HFF-Myc (cell line): Measurements from ENCODE around the gene FAH.

ENCODE experiments used
- DNase-seq: peaks from one replicate; pipeline ENCODE4 v3.0.0-alpha.2; 2011; ENCODE audit warnings: low read depth; ENCODE audit errors: extremely low read depth
- H3K4me3 ChIP-seq: replicated peaks from 2 replicates; pipeline ENCODE4 v1.5.1; 2011; ENCODE audit warnings: low read depth, mild to moderate bottlenecking, control low read depth, low read length
- CTCF ChIP-seq: IDR thresholded peaks from 2 replicates; pipeline ENCODE4 v1.5.1; 2012; ENCODE audit warnings: mild to moderate bottlenecking, low read depth, low read length, control low read depth; ENCODE audit errors: missing control alignments

The FAH gene

GRCh38 chr15:80175436-80175835, 22.6 kb downstream of the FAH start:
- no peak overlapping the region for H3K4me3 ChIP-seq
- no peak for TF ChIP-seq CTCF
- DNase-seq, result no peak

- TF ChIP-seq CTCF, result no peak
- H3K4me3 ChIP-seq, result no peak overlapping the region
- DNase-seq, result no peak
These were observed 23.6 kb downstream of the FAH start for GRCh38 chr15:80176443-80176842.

DNA sequence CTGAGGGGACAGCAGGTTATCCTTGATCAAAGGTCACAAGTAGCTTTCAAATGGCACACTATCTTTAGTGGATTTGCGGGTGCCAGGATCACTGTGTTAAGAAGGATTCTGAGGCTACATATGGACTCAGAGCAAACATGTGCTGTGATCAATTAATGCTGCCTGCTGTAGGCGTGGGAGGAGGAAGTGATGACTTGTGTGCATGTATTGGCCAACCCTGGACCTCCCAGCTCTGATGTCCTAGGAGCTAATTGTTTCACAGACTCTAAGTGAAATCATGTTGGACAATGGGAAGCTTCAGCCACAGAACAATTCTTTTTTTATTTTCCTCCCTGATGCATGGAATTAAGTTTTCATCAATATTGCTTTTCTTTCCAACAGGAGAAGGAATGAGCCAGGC, 24.4 kb downstream of the FAH start:
- no peak overlapping the region for H3K4me3 ChIP-seq
- no peak for TF ChIP-seq CTCF
- DNase-seq, result no peak

GRCh38 chr15:80179025-80179759, 26.4 kb downstream of the FAH start:
- no peak overlapping the region for H3K4me3 ChIP-seq
- TF ChIP-seq CTCF, result no peak
- DNase-seq, result peak; percentile 73

- DNase-seq, result no peak
These were observed 27.1 kb downstream of the FAH start for GRCh38 chr15:80179935-80180334.

GRCh38 chr15:80180468-80180867, 27.7 kb downstream of the FAH start:
- TF ChIP-seq CTCF, result no peak
- H3K4me3 ChIP-seq, result no peak overlapping the region
- no peak for DNase-seq

More at GRCh38 chr15:80179935-80180334, 27.1 kb downstream of the FAH start:
- TF ChIP-seq CTCF, result no peak
- H3K4me3 ChIP-seq, result no peak overlapping the region

DNA sequence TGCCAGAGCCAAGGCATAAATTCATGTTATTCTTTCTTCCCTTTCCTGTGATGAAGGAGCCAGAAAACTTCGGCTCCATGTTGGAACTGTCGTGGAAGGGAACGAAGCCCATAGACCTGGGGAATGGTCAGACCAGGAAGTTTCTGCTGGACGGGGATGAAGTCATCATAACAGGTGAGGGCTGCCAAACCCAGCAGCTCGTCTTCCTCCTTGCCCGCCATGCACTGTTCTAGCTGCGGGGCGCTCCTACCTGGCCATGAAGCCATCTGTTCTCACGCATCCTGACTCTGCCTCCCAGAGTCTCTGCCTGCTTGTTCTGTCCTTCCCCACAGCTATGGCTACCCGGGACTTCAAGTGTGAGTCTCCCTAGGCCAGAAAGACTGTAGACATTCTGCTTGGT, 28.2 kb downstream of the FAH start:
- DNase-seq, result no peak
- no peak for TF ChIP-seq CTCF
- H3K4me3 ChIP-seq, result no peak overlapping the region
